ENCODE data around the gene SH2D6. TPM values are rescaled to one million over a fixed set of nuclear protein-coding genes. Genes with fewer than 3 reads are reported as not detected.

Gene SH2D6
- polyA plus RNA-seq, 1 of the 3 experiments (the other 2 are of a cell fraction), result 0.33 TPM

DNA sequence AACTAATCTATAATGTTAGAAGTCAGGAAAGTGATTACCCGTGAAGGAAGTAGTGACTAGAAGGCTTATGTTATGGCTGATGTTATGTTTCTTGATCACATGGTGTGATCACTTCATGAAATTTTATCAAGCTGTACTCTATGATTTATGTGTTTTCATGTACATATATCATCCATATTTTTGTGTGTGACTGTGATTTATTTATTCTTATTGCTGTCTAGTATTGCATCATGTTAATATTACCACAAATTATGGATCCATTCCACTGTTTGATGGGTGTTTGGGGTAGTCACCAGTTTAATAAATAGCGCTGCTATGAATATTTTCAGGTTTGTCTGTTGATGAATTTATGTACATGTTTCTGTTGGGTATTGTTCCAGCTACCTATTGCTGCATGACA, 59.4 kb downstream of the SH2D6 start:
- H3K4me2 ChIP-seq, result no peak overlapping the region
- no peaks in the 10 kb centered on the region for H4K20me1 ChIP-seq (ENCODE audit: insufficient read depth)
- no peak overlapping the region for H2AFZ ChIP-seq (ENCODE audit: low read depth)
- ChIA-PET POLR2A (no interaction called here), CTCF (interaction anchor here (1.4 kb wide), 1 partner anchor 74 kb away, joined by 3 read pairs; no protein-coding TSS in a partner anchor)
- no peaks in the 10 kb centered on the region for H3K36me3 ChIP-seq (replicated peaks in 1 of 2; ENCODE audit: control insufficient read depth in 1 of 2, insufficient read depth in 2 of 2, low read length in 1 of 2)
- TF ChIP-seq, protein P1, sequence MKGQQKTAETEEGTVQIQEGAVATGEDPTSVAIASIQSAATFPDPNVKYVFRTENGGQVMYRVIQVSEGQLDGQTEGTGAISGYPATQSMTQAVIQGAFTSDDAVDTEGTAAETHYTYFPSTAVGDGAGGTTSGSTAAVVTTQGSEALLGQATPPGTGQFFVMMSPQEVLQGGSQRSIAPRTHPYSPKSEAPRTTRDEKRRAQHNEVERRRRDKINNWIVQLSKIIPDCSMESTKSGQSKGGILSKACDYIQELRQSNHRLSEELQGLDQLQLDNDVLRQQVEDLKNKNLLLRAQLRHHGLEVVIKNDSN (IDR thresholded peaks at IDR 0.05; ENCODE audit: borderline replicate concordance, low read depth), result no peak
- TF ChIP-seq CHD2 (IDR thresholded peaks at IDR 0.05; ENCODE audit: low read length, partially characterized antibody), result no peak
- TF ChIP-seq, protein P2, sequence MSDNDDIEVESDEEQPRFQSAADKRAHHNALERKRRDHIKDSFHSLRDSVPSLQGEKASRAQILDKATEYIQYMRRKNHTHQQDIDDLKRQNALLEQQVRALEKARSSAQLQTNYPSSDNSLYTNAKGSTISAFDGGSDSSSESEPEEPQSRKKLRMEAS (IDR thresholded peaks at IDR 0.05; ENCODE audit: low read depth), result no peak
- TF ChIP-seq EP300 (IDR thresholded peaks at IDR 0.05; ENCODE audit: borderline replicate concordance in 1 of 2, low read depth in 1 of 2, low read length in 1 of 2), result no peak
- no peak for TF ChIP-seq GATA2 (CRISPR knock-in tag; IDR thresholded peaks at IDR 0.05)
- TF ChIP-seq POLR2AphosphoS5 (IDR thresholded peaks at IDR 0.05; ENCODE audit: low read depth, low read length), result no peak
- TF ChIP-seq RAD21 (IDR thresholded peaks at IDR 0.05; ENCODE audit: low read length), result no peak
- no peak for TF ChIP-seq EZH2phosphoT487 (IDR thresholded peaks at IDR 0.05; ENCODE audit: borderline replicate concordance, low read depth)
- no peaks in the 10 kb centered on the region for H3F3A ChIP-seq (replicated peaks; ENCODE audit: insufficient read depth)
- no peak overlapping the region for H3K4me3 ChIP-seq (ENCODE audit: low read depth in 2 of 2, low read length in 1 of 2)
- no peaks in the 10 kb centered on the region for H3K4me1 ChIP-seq (ENCODE audit: control insufficient read depth in 1 of 2, insufficient read depth in 2 of 2, low read depth in 1 of 2, low read length in 1 of 2)
- H3K27me3 ChIP-seq (ENCODE audit: insufficient read depth), result no peaks in the 10 kb centered on the region
- H3K9me2 ChIP-seq, result no peaks in the 10 kb centered on the region
- WGBS (ENCODE audit: low lambda C conversion rate), result 85% methylated on average over 2 of the region's 2 CpGs
- H3K27ac ChIP-seq (ENCODE audit: low read depth in 2 of 2, low read length in 1 of 2), result no peak overlapping the region
- no peaks in the 10 kb centered on the region for H3K9me3 ChIP-seq
- H3K9ac ChIP-seq, result no peak overlapping the region
- H3K79me2 ChIP-seq (ENCODE audit: insufficient read depth), result no peaks in the 10 kb centered on the region
- no peak for DNase-seq

DNA sequence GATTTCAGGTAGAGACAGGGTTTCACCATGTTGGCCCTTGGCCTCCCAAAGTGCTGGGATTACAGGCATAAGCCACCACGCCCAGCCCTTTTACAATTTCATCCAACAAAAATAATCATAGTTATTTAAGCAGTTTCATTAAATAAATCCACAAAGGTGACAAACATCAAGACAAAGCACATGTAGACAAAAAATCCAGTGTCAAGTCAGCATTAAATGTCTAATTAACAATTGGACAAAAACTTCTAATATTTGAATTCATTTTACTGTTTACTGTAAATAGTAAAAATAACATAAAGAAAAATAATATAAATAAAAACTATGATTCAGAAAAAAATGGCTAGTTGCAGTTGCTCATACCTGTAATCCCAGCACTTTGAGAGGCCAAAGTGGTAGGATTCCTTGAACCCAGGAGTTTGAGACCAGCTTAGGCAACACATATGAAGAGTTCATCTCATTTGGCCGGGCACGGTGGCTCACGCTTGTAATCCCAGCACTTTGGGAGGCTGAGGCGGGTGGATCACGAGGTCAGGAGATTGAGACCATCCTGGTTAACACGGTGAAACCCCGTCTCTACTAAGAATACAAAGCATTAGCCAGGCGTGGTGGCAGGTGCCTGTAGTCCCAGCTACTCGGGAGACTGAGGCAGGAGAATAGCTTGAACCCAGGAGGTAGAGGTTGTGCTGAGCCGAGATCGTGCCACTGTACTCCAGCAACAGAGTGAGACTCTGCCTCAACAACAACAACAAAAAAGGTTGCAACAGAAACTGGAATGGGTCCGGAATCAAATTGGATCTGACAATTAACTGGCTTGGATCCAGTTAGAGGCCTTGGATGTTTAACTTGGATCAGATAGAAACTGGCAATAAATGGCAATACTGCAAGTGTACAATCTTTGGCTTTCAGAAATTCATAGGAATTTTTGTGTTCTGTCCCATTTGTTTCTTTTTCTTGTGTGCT, 63.6 kb downstream of the SH2D6 start:
- no peaks in the 10 kb centered on the region for H3F3A ChIP-seq (replicated peaks; ENCODE audit: insufficient read depth)
- no peak overlapping the region for H3K27ac ChIP-seq (ENCODE audit: low read depth in 2 of 2, low read length in 1 of 2)
- no peaks in the 10 kb centered on the region for H3K36me3 ChIP-seq (replicated peaks in 1 of 2; ENCODE audit: control insufficient read depth in 1 of 2, insufficient read depth in 2 of 2, low read length in 1 of 2)
- WGBS (ENCODE audit: low lambda C conversion rate), result 90% methylated on average over 10 of the region's 13 CpGs
- no peaks in the 10 kb centered on the region for H3K4me1 ChIP-seq (ENCODE audit: control insufficient read depth in 1 of 2, insufficient read depth in 2 of 2, low read depth in 1 of 2, low read length in 1 of 2)
- no peaks in the 10 kb centered on the region for H3K9me3 ChIP-seq
- H3K9ac ChIP-seq, result no peak overlapping the region
- H2AFZ ChIP-seq (ENCODE audit: low read depth), result no peak overlapping the region
- no peaks in the 10 kb centered on the region for H3K79me2 ChIP-seq (ENCODE audit: insufficient read depth)
- no peak overlapping the region for H3K4me2 ChIP-seq
- H3K4me3 ChIP-seq (ENCODE audit: low read depth in 2 of 2, low read length in 1 of 2), result no peak overlapping the region
- ChIA-PET POLR2A (no interaction called here), CTCF (no interaction called here)
- TF ChIP-seq NRF1 (IDR thresholded peaks at IDR 0.05; ENCODE audit: low read depth, low read length), result no peak
- TF ChIP-seq TEAD4 (IDR thresholded peaks at IDR 0.05; ENCODE audit: borderline replicate concordance, insufficient read depth), result no peak
- TF ChIP-seq YY1 (IDR thresholded peaks at IDR 0.05; ENCODE audit: low read depth), result no peak
- TF ChIP-seq SMC3 (IDR thresholded peaks at IDR 0.05; ENCODE audit: low read depth, low read length), result no peak
- TF ChIP-seq EP300 (IDR thresholded peaks at IDR 0.05; ENCODE audit: borderline replicate concordance in 1 of 2, low read depth in 1 of 2, low read length in 1 of 2), result no peak
- TF ChIP-seq MXI1 (IDR thresholded peaks at IDR 0.05; ENCODE audit: low read depth, low read length), result no peak
- TF ChIP-seq, protein P3, sequence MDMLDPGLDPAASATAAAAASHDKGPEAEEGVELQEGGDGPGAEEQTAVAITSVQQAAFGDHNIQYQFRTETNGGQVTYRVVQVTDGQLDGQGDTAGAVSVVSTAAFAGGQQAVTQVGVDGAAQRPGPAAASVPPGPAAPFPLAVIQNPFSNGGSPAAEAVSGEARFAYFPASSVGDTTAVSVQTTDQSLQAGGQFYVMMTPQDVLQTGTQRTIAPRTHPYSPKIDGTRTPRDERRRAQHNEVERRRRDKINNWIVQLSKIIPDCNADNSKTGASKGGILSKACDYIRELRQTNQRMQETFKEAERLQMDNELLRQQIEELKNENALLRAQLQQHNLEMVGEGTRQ (IDR thresholded peaks at IDR 0.05; ENCODE audit: borderline replicate concordance, low read depth, low read length), result no peak
- TF ChIP-seq, protein P4, sequence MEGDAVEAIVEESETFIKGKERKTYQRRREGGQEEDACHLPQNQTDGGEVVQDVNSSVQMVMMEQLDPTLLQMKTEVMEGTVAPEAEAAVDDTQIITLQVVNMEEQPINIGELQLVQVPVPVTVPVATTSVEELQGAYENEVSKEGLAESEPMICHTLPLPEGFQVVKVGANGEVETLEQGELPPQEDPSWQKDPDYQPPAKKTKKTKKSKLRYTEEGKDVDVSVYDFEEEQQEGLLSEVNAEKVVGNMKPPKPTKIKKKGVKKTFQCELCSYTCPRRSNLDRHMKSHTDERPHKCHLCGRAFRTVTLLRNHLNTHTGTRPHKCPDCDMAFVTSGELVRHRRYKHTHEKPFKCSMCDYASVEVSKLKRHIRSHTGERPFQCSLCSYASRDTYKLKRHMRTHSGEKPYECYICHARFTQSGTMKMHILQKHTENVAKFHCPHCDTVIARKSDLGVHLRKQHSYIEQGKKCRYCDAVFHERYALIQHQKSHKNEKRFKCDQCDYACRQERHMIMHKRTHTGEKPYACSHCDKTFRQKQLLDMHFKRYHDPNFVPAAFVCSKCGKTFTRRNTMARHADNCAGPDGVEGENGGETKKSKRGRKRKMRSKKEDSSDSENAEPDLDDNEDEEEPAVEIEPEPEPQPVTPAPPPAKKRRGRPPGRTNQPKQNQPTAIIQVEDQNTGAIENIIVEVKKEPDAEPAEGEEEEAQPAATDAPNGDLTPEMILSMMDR (IDR thresholded peaks at IDR 0.05), result no peak
- no peak for TF ChIP-seq CHD2 (IDR thresholded peaks at IDR 0.05; ENCODE audit: low read length, partially characterized antibody)
- TF ChIP-seq, protein P5, sequence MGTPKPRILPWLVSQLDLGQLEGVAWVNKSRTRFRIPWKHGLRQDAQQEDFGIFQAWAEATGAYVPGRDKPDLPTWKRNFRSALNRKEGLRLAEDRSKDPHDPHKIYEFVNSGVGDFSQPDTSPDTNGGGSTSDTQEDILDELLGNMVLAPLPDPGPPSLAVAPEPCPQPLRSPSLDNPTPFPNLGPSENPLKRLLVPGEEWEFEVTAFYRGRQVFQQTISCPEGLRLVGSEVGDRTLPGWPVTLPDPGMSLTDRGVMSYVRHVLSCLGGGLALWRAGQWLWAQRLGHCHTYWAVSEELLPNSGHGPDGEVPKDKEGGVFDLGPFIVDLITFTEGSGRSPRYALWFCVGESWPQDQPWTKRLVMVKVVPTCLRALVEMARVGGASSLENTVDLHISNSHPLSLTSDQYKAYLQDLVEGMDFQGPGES (IDR thresholded peaks at IDR 0.05; ENCODE audit: low read depth, low read length), result no peak
- TF ChIP-seq ELF1 (IDR thresholded peaks at IDR 0.05), result no peak
- TF ChIP-seq SIN3A (IDR thresholded peaks at IDR 0.05; ENCODE audit: borderline replicate concordance, low read depth, low read length), result no peak
- H3K27me3 ChIP-seq (ENCODE audit: insufficient read depth), result no peaks in the 10 kb centered on the region
- H3K9me2 ChIP-seq, result no peaks in the 10 kb centered on the region
- no peaks in the 10 kb centered on the region for H4K20me1 ChIP-seq (ENCODE audit: insufficient read depth)
- DNase-seq, result no peak

All from SK-N-SH (cell line).